HG03135 (cell line): ENCODE measurements around the gene TBX2.

Source experiments
- ATAC-seq: cut with Tn5 transposase; IDR thresholded peaks from one replicate; pipeline ENCODE4 v1.9.1; 2021; ENCODE audit warnings: mild to moderate bottlenecking, moderate library complexity; ENCODE audit not compliant: unreplicated experiment

TBX2 gene

GRCh38 chr17:61401389-61402072 is 1.9 kb downstream of the TBX2 start:
- ATAC-seq, result no peak

GRCh38 chr17:61402073-61402541 is 2.5 kb downstream of the TBX2 start:
- no peak for ATAC-seq

DNA sequence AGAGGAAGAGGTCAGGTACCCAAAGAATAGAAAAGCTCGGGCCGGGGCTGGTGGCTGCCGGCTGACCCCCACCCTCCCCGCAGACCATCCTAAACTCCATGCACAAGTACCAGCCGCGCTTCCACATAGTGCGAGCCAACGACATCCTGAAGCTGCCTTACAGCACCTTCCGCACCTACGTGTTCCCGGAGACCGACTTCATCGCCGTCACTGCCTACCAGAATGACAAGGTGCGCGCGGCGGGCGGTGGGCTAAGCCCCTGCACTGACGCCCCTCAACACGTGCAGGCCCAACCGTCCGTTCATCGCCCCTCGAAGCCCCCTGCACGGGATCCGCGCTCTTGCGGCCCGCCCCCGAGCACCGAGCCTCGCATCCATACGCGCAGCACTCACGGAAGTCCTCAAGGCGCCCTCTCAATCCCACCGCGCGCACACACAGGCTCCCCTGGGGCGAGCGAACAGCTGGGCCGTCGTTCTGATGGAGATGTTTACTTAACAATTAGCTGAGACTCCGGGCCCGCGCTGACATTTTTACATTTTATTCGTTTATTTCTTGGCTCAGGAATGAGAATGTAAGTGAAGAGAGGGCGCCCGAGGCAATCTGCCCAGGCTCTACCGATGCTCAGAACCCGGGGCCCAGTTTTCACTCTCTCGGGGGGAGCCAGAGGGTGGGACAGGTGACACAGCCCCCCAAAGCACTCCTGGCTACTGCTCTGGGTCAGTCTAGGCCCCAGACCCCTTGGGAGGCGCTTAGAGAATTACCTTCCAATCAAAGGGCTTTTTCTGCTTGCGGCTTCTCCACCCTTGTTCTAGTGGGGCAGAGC is 3.5 kb downstream of the TBX2 start:
- ATAC-seq, result no peak

DNA sequence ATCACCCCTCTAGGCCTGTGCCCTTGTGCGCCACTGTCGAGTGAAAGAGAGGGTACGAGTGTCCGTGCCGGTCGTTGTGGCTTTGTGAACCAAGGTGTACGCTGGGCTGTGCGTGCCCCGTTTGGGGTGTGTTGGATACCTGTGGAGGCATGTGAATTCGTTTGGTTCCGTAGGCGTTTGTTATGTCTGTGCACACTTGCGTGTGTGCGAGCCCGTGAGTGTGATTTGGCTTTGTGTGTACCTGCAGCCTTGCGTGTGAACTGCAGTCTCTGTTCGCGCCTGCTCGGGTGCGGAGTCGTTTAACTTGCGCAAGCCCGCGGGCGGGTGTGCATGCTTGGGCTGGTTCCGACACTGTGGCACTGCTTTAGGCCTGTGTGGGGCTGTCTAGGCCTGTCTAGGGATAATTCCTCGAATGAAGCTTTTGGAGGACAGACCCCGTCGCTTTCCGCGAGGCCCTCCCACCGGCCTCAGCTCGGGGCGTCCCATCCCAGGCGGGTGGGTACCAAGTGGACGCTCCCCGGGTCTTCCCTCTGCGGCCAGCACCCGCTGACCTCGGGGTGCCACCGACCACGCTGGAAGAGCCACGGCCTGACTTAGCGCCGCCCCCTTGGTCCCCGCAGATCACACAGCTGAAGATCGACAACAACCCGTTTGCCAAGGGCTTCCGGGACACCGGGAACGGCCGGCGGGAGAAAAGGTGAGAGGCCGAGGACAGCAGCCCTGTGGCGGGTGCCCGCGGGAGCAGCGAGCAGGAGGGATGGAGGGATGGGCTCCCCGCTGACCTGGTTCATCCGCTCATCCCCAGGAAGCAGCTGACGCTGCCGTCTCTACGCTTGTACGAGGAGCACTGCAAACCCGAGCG is 4.4 kb downstream of the TBX2 start:
- no peak for ATAC-seq

DNA sequence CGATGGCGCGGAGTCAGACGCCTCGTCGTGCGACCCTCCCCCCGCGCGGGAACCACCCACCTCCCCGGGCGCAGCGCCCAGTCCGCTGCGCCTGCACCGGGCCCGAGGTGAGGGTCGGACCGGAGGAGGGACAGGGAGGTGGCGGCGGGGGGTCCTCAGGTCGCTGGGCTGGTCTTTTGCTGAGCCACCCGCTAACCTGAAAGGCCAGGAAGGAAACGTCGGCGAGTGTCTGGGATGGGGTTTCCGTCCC is 4.9 kb downstream of the TBX2 start:
- ATAC-seq, result no peak

DNA sequence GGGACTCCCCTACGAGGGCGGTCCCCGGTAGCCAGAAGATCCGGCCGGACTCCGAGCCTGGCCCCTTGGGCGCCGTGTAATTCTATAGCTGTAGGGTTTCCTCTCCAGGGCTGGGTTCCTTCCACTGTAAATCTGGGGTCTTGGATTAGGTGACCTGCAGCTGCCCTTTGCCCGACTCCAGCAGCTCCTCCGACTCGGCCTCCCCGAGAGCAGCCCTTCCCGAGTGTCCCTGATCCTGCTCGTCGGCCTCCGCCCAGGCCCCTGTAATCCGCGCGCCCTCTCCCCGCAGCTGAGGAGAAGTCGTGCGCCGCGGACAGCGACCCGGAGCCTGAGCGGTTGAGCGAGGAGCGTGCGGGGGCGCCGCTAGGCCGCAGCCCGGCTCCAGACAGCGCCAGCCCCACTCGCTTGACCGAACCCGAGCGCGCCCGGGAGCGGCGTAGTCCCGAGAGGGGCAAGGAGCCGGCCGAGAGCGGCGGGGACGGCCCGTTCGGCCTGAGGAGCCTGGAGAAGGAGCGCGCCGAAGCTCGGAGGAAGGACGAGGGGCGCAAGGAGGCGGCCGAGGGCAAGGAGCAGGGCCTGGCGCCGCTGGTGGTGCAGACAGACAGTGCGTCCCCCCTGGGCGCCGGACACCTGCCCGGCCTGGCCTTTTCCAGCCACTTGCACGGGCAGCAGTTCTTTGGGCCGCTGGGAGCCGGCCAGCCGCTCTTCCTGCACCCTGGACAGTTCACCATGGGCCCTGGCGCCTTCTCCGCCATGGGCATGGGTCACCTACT is 5.5 kb downstream of the TBX2 start:
- ATAC-seq, result no peak

GRCh38 chr17:61405686-61406536 is 6.3 kb downstream of the TBX2 start:
- no peak for ATAC-seq

GRCh38 chr17:61406537-61406845 is 6.8 kb downstream of the TBX2 start:
- ATAC-seq, result no peak

DNA sequence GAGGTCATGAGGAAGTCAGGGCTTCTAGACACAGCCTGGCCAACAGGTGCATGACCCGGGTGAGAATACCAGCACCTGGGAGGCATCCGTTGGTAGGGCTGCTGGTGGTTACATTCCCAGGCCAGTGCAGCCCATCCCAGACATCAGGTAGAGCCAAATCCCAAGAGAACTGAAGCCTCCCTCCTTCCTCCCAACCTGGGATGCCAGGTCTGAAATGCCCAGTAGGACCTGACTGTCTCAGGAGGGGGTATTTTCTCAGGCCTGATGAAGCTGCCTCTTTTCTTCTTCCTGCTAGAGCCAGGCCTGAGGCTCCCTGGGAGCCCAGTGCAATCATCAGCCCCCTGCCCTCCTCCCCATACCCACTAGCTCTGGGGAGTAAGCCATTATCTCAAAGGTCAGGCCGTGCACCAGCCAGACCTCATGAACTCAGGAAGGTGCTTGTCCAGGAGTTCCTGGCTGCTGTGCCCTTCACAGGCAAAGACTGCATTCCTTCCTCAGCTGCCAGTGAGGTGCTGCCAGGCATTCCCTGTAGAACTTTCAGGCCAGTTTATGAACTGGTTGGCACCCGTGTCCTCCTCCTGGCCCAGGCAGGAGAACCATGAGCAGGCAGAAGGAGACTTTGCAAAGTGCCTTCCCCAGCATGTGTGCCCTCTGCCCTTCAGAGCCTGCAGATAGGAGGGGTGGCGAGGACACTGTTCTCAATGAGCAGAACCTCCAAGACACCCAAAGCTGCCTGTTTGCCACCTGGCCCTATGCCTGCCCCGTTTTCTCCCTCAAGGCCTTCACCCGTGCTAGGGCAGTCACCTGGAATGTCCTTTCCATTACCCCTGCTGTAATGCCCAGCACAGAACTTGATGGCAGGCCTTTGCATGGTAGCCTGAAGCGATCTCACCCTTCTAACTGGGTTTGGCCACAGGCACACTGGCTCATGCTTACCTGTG is 7.6 kb downstream of the TBX2 start:
- ATAC-seq, result no peak

- no peak for ATAC-seq
Measured at GRCh38 chr17:61408151-61409041, 8.8 kb downstream of the TBX2 start.

- ATAC-seq, result no peak
Measured at GRCh38 chr17:61409301-61410112, 9.9 kb downstream of the TBX2 start.

GRCh38 chr17:61410141-61411010 is 10.7 kb downstream of the TBX2 start:
- ATAC-seq, result no peak

GRCh38 chr17:61411011-61411260 is 11.3 kb downstream of the TBX2 start:
- no peak for ATAC-seq

- ATAC-seq, result no peak
Measured at GRCh38 chr17:61411261-61412142, 11.9 kb downstream of the TBX2 start.

DNA sequence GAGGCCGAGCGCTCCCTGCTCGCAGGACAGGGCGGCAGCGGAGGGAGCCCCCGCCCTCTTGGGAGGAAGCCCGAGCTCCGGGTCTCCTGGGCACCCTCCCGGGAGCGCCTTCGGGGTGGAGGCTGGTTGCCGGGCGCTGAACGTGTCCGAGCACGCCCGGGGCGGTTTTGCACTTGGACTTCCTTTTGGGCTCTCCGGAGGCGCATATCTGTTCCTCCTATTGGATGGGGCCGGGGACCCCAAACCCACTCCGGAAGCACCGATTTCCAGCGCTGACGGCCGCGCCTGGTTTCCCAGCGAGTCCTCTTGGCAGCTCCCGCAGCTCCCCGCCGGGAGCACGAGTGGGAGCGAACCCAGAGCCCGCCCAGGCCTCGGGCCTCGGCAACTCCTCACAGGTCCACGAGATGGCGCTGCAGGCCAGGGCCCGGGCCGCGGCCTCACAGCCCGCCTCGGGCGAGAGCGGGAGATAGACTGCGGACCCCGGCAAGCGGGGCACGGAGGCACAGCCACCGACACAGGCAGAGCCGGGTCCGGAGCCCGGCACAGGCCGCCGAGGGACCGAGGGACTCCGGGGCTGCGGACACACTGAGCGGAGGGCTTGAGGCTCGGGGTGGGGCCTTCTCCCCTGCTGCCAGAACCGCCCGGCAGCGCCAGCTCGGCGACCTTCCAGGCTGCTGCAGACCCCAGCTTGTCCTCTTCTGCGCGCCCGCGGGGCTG is 12.7 kb downstream of the TBX2 start:
- ATAC-seq, result peak; percentile 58
